AG09309 (cell line): ENCODE measurements around the gene ALDH1L1.

ENCODE experiments used
- DNase-seq: peaks from one replicate; pipeline ENCODE4 v3.0.0-alpha.2; 2010; ENCODE audit warnings: low read depth
- H3K4me3 ChIP-seq: 2 replicates; pipeline ENCODE4 v1.5.1; 2011; ENCODE audit warnings: mild to moderate bottlenecking, low read depth, low read length, moderate library complexity; ENCODE audit not compliant: control insufficient read depth
- TF ChIP-seq, protein P1 (sequence below): IDR thresholded peaks from 2 replicates; pipeline ENCODE4 v1.5.1; 2011; ENCODE audit warnings: mild to moderate bottlenecking, low read depth, low read length, inconsistent platforms; ENCODE audit not compliant: insufficient read depth, control insufficient read depth; ENCODE audit errors: missing control alignments

Gene ALDH1L1

DNA sequence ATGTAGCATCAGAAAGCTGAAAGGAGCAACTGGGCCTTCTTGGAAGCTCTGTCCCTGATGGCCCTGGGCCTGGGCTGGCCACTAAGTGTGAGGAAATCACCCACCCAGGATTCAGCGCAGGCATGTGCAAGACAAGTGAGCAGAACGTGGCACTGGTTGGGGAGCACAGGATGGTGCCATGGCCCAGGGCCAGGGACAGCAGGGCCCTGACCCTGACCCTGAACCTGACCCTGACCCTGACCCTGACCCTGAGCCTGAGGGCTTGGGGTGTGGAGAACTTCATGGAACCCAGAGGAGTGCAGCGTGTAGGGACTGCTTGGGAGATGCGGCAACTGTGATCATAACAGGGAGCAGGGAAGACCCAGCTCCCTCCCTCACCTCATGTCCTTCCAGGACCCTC lies 5.9 kb upstream of the ALDH1L1 start:
- TF ChIP-seq, protein P1, sequence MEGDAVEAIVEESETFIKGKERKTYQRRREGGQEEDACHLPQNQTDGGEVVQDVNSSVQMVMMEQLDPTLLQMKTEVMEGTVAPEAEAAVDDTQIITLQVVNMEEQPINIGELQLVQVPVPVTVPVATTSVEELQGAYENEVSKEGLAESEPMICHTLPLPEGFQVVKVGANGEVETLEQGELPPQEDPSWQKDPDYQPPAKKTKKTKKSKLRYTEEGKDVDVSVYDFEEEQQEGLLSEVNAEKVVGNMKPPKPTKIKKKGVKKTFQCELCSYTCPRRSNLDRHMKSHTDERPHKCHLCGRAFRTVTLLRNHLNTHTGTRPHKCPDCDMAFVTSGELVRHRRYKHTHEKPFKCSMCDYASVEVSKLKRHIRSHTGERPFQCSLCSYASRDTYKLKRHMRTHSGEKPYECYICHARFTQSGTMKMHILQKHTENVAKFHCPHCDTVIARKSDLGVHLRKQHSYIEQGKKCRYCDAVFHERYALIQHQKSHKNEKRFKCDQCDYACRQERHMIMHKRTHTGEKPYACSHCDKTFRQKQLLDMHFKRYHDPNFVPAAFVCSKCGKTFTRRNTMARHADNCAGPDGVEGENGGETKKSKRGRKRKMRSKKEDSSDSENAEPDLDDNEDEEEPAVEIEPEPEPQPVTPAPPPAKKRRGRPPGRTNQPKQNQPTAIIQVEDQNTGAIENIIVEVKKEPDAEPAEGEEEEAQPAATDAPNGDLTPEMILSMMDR, result no peak
- no peak overlapping the region for H3K4me3 ChIP-seq
- no peak for DNase-seq

DNA sequence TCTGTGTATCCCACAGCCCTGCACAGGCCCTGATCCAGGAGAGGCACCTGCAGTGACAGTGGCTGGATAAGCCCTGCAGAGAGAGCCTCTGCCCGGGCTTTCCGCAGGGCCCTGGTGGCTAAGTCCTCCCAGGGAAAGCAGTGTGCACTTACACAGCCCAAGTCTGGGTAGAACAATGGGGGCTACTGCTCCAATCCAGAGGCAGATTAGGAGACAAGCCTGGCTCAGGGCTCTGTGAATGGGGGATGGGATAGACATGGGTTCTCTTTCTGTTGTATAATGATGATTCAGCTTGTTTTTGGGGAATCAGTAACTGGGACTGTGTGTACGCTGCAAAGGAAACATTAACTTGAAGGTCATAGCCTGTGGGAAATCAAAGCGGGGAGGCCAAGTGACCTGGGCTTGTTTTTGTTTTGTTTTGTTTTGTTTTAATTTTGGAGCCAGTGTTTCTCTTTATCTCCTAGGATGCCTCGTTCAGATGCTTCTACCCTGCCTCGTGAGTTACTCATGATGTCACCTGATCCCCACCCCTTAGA lies 4.1 kb upstream of the ALDH1L1 start:
- TF ChIP-seq, protein P1, result no peak
- no peak for DNase-seq
- no peak overlapping the region for H3K4me3 ChIP-seq

DNA sequence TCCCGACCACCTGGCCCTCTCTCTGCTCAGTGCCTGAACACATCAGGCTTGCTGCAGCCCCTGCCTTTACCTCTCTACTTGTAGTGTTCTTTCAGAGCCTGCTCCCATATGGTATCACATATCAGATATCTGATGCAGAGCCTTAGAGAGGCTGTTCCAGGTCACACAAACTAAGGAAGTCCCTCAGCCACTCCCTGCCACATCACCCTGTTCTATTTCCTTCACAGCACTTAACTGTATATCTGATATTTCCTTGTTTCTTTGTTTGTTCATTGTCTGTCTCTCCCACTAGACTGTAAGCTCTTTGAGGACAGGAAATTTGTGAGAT lies 976 bp upstream of the ALDH1L1 start:
- TF ChIP-seq, protein P1, result no peak
- no peak overlapping the region; the same call in 1 of the 2 replicates for H3K4me3 ChIP-seq
- no peak for DNase-seq

DNA sequence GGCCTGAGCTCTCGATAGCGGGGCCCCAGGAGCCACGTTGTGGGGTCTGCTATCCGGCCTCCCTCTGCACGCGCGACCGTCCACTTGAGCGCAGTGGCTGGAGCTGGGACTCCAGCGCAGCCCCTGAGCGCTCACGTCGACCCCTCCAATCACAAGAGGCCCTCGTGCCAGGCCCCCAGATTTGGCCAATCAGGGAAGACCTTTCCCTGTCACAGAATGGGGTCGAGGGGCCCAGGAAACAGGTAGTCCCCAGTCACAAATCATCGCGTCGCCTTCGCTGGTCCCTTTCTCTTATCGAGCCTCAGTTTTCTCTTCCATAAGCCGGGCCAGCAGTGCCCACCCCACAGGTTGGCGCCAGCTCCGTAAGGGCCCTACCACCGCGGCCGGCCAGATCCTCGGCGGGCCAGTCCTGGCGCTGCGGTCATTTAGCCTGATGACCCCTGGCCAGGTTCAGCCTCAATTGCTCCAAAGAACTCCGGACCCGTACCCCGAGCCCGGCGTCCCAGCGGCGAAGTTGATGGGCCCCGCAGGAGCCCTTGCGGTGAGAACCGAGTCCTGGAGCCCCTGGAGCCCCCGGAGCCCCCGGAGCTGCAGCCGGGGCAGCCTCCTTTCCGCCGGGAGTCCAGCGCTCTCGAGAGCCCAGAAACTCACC lies 435 bp downstream of the ALDH1L1 start:
- H3K4me3 ChIP-seq, result peak overlapping the region; percentile 39
- TF ChIP-seq, protein P1, result no peak
- DNase-seq, result no peak

DNA sequence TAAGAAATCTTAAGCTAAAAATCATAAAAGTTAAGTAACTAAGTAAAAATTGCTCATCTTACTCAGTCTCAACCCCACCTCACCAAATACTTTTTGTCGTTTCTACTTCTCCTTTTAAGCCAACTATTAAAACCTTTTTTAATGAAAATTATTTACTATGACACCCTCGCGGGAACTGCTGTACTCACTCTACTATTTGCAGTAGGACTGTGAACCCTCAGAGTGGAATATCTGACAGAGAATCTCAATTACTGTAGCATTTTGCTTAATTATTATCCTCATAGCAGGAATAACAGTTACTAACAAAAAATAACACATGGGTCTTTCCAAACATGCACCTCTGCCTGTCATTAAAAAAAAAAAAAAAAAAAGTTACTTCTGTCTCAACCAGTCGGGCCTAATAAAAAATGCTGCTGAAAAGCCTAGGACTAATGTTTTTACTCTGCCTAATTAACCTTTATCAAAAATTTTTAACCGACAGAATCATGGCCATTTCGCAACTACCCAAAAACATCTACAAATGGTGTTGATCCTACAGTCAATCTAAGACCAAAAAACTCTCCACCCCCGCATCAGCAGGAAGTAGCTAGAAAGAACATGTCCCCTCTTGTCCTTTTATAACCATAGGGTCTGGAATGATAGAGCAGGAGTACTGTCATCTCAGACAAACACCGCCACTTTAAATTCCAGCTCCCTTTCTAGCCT lies 10.2 kb downstream of the ALDH1L1 start:
- H3K4me3 ChIP-seq, result no peak overlapping the region
- TF ChIP-seq, protein P1, result no peak
- no peak for DNase-seq

DNA sequence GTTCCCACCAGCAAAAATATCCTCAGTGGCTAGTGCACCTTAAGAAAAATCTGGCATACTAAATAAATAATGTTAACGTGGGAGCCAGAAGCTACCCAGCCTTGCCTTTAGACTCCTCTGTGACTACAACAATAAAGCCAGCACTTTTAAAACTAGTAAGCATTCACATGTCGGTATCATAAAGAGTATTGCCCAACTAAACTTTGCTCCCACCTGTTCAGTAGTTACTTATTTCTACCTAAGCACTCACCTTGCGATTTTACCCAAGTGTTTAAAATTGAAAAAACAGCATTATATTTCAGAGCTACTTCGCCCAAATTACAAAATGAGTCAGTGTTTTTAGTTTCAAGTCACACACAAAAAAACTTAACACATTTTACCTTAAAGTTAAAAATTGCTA lies 12.8 kb downstream of the ALDH1L1 start:
- DNase-seq, result no peak
- H3K4me3 ChIP-seq, result no peak overlapping the region
- TF ChIP-seq, protein P1, result no peak

DNA sequence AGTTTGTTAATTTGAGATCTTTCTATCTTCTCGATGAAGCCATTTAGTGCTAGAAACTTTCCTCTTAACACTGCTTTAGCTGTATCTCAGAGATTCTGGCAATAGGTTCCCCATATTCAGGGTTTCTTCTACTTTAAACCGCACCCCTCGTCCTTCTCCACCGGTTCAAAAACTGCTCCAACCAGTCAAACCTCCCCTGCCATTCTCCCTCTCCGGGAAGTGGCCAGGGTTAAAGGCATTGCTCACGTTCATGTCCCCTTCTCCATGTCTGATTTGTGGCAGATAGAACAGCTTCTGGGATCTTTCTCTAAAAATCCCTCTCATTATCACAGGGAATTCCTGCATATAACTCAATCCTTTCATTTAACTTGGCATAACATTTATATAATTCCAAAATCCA lies 14.4 kb downstream of the ALDH1L1 start:
- TF ChIP-seq, protein P1, result no peak
- no peak for DNase-seq

More for the DNA sequence above, 14.4 kb downstream of the ALDH1L1 start:
- no peak overlapping the region for H3K4me3 ChIP-seq
